ENCODE results near the gene EHF.

- TF ChIP-seq POLR2AphosphoS5 (IDR thresholded peaks at IDR 0.05; ENCODE audit: low read depth, low read length) (no peak), RFX5 (IDR thresholded peaks at IDR 0.05; ENCODE audit: low read length) (no peak), CHD2 (IDR thresholded peaks at IDR 0.05; ENCODE audit: low read length, partially characterized antibody) (no peak), RXRA (IDR thresholded peaks at IDR 0.05; ENCODE audit: borderline replicate concordance, low read depth) (no peak), CTCF (IDR thresholded peaks at IDR 0.05) (no peak), YY1 (IDR thresholded peaks at IDR 0.05; ENCODE audit: low read depth) (no peak), ZBTB33 (IDR thresholded peaks at IDR 0.05; ENCODE audit: borderline replicate concordance, low read depth) (no peak), EP300 (IDR thresholded peaks at IDR 0.05; ENCODE audit: borderline replicate concordance in 1 of 2, low read depth in 1 of 2, low read length in 1 of 2) (no peak), REST (IDR thresholded peaks at IDR 0.05; ENCODE audit: low read depth, low read length) (no peak), RCOR1 (IDR thresholded peaks at IDR 0.05; ENCODE audit: low read length) (no peak), FOXJ3 (CRISPR knock-in tag; IDR thresholded peaks at IDR 0.05) (no peak), IRF3 (IDR thresholded peaks at IDR 0.05; ENCODE audit: low read depth, low read length) (no peak), FOXM1 (IDR thresholded peaks at IDR 0.05; ENCODE audit: low read depth) (no peak)
Measured at GRCh38 chr11:34640050-34640923, 19.4 kb downstream of the EHF start.

Data from SK-N-SH (cell line).